Left ventricle myocardium inferior (tissue), 1 donor: ENCODE results near the gene HSDL2. TPM values are rescaled to one million over a fixed set of nuclear protein-coding genes. Genes with fewer than 3 reads are reported as not detected.

Source experiments
- DNase-seq: peaks from one replicate; pipeline ENCODE4 v3.0.0-alpha.2; 2020
- H3K27ac ChIP-seq: fragments of 200-600 bp; replicated peaks from 2 replicates; pipeline ENCODE4 v1.8.0; 2021
- H3K27me3 ChIP-seq: fragments of 200-600 bp; 2 replicates; pipeline ENCODE4 v1.8.0; 2021; ENCODE audit warnings: low read depth
- H3K36me3 ChIP-seq: fragments of 200-600 bp; 2 replicates; pipeline ENCODE4 v1.8.0; 2021
- H3K4me1 ChIP-seq: fragments of 200-600 bp; 2 replicates; pipeline ENCODE4 v1.8.0; 2021
- H3K4me3 ChIP-seq: fragments of 200-600 bp; 2 replicates; pipeline ENCODE4 v1.8.0; 2021; ENCODE audit warnings: mild to moderate bottlenecking, moderate library complexity
- H3K9me3 ChIP-seq: fragments of 200-600 bp; replicated peaks from 2 replicates; pipeline ENCODE4 v1.8.0; 2021
- CTCF ChIP-seq: fragments of 200-600 bp; IDR thresholded peaks from 2 replicates; pipeline ENCODE4 v1.8.0; 2021; ENCODE audit warnings: antibody characterized with exemption, mild to moderate bottlenecking, borderline replicate concordance
- intact Hi-C: fragments of 100-400 bp; cut with micrococcal nuclease; formaldehyde crosslinking; loops from one replicate; pipeline ENCODE4 v1.11.0; 2022
- total RNA-seq: library from RNA; stranded (reverse); fragmentation: NEBNext Ultra II Directional; extraction: Animal tissue kit (Norgen Biotek cat#: 25700); gene quantifications from one replicate; pipeline ENCODE4 v1.2.1, GENCODE V29; 2021
- donor health status: DM: no; HTN: yes; CAD: no; lungs with severe emphysema.

Gene HSDL2
- total RNA-seq, 1 donor from 2014 or later: 234 TPM

- no peak for TF ChIP-seq CTCF
- Histone ChIP-seq H3K27ac (no peak overlapping the region), H3K36me3 (no peaks in the 10 kb centered on the region), H3K27me3 (no peaks in the 10 kb centered on the region), H3K4me1 (no peaks in the 10 kb centered on the region), H3K4me3 (no peak overlapping the region), H3K9me3 (no peaks in the 10 kb centered on the region)
- intact Hi-C loops: no loop called here
- no peak for DNase-seq
These were observed 140.2 kb downstream of the HSDL2 start for GRCh38 chr9:112520069-112520468.

- H3K4me3 ChIP-seq: no peak overlapping the region
- no peak for DNase-seq
- no peaks in the 10 kb centered on the region for H3K36me3 ChIP-seq
- no peak for TF ChIP-seq CTCF
- H3K9me3 ChIP-seq: no peaks in the 10 kb centered on the region
- no peaks in the 10 kb centered on the region for H3K4me1 ChIP-seq
- H3K27me3 ChIP-seq: no peaks in the 10 kb centered on the region
- intact Hi-C loops: no loop called here
- no peak overlapping the region for H3K27ac ChIP-seq
These were observed 140.7 kb downstream of the HSDL2 start for GRCh38 chr9:112520656-112521055.

Other genes with a start within 250 kb of the HSDL2 start
- gene SUSD1, start 204.8 kb upstream of the HSDL2 start, total RNA-seq: 5.1 TPM
- gene PTBP3, start 46.5 kb upstream of the HSDL2 start, total RNA-seq: 12.7 TPM
- gene KIAA1958, start 106.7 kb downstream of the HSDL2 start, total RNA-seq: 5.6 TPM